ENCODE results near the gene TNFRSF13B.

DNA sequence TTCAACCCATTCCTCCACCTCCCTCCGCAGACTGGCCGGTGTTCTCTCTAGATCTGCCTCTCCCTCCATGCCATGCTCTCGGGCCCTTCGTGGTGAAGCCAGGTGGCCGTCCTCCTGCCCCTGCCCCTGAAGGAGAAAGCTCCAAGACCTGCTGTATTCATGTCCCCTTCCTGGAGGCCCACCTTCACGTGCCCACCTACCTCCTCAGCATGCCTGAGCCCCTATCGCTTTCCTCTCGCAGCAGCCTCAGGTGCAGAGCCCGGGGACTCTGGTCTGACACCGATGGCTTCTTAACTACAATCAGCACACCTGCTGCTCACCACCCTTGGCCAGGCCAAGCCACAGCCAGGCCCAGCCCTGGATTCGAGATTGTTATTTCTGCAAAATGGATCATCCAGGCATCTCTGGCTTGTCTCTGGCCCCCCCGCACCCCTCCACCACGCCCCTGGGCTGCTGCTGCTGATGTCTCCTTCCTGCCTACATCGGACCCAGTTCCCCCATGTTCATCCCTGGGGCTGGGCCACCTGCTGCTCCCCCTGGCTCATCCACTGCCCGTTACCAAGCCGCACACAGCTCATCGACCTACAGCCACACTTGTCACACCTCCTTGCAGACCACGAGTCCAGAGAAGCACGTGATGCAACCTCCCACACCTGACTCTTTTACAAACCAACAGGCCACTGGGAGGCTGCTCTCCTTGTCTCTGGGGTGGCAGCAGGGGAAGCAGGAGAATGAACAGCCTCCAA lies 32.5 kb upstream of the TNFRSF13B start:
- TF ChIP-seq POLR2A (IDR thresholded peaks at IDR 0.05) (no peak), CTCF (IDR thresholded peaks at IDR 0.05) (no peak)

All from uterus (tissue), 2 donors.